SK-MEL-5 (cell line): Measurements from ENCODE around the gene HMCN1. TPM values are rescaled to one million over a fixed set of nuclear protein-coding genes. Genes with fewer than 3 reads are reported as not detected.
A peak's percentile ranks its signal among the peaks of the same experiment; 100 is the strongest.
"Not testable (repeated sequence)": the region's sequence is repeated elsewhere in the genome, so short reads cannot be mapped to it uniquely, and the experiment has no call there.

Experiments used
- DNase-seq: peaks from one replicate; pipeline ENCODE4 v3.0.0-alpha.2; 2016; ENCODE audit warnings: low read depth, low spot score
- in situ Hi-C: cut with HindIII; loops from 2 replicates; pipeline ENCODE4 v1.10.0; 2016; ENCODE audit warnings: low sequenced_read_pairs, high pct_unique_total_duplicates, low pct_unique_long_range_greater_than_20kb
- total RNA-seq: library from RNA; depleted of rRNA; stranded (reverse); fragments of >200 nt; shearing (Covaris generic); gene quantifications from 2 replicates; pipeline ENCODE4 v1.2.3, GENCODE V29; 2014

HMCN1 gene
- total RNA-seq, 1 experiment from 2014 or later, result 128 TPM

GRCh38 chr1:185862235-185862634 lies 128.0 kb downstream of the HMCN1 start:
- in situ Hi-C loops, result no loop called here
- no peak for DNase-seq

- DNase-seq, result no peak
- in situ Hi-C loops, result no loop called here
Observed at GRCh38 chr1:185864331-185864730, 130.1 kb downstream of the HMCN1 start.

GRCh38 chr1:185864889-185865517 lies 130.8 kb downstream of the HMCN1 start:
- in situ Hi-C loops, result no loop called here
- DNase-seq, result peak; percentile 62

- in situ Hi-C loops, result no loop called here
Observed at GRCh38 chr1:185869590-185869989, 135.4 kb downstream of the HMCN1 start.

GRCh38 chr1:185871627-185872150 lies 137.5 kb downstream of the HMCN1 start:
- no peak for DNase-seq
- in situ Hi-C loops, result no loop called here

More at GRCh38 chr1:185869590-185869989, 135.4 kb downstream of the HMCN1 start:
- DNase-seq, result no peak

GRCh38 chr1:185874246-185874645 lies 140.1 kb downstream of the HMCN1 start:
- in situ Hi-C loops, result no loop called here
- no peak for DNase-seq

GRCh38 chr1:185880330-185880729 lies 146.1 kb downstream of the HMCN1 start:
- in situ Hi-C loops, result no loop called here
- DNase-seq, result no peak

- no peak for DNase-seq
- in situ Hi-C loops, result no loop called here
Observed at GRCh38 chr1:185880779-185881333, 146.7 kb downstream of the HMCN1 start.

GRCh38 chr1:185886046-185886445 lies 151.9 kb downstream of the HMCN1 start:
- peak; percentile 59 for DNase-seq
- in situ Hi-C loops, result no loop called here

- DNase-seq, result no peak
- in situ Hi-C loops, result no loop called here
Observed at GRCh38 chr1:185886671-185887070, 152.5 kb downstream of the HMCN1 start.

- DNase-seq, in situ Hi-C loops: not testable (repeated sequence)
Observed at GRCh38 chr1:185892831-185893403, 158.7 kb downstream of the HMCN1 start.

- no peak for DNase-seq
- in situ Hi-C loops, result no loop called here
Observed at GRCh38 chr1:185894791-185895190, 160.6 kb downstream of the HMCN1 start.

GRCh38 chr1:185895208-185895900 lies 161.2 kb downstream of the HMCN1 start:
- no peak for DNase-seq
- in situ Hi-C loops, result no loop called here

GRCh38 chr1:185896863-185897262 lies 162.7 kb downstream of the HMCN1 start:
- no peak for DNase-seq
- in situ Hi-C loops, result no loop called here

- DNase-seq, result no peak
Observed at GRCh38 chr1:185906186-185906585, 172.0 kb downstream of the HMCN1 start.

GRCh38 chr1:185907246-185907645 lies 173.1 kb downstream of the HMCN1 start:
- DNase-seq, result no peak
- in situ Hi-C loops, result no loop called here

More at GRCh38 chr1:185906186-185906585, 172.0 kb downstream of the HMCN1 start:
- in situ Hi-C loops, result no loop called here

GRCh38 chr1:185911978-185912377 lies 177.8 kb downstream of the HMCN1 start:
- DNase-seq, result no peak
- in situ Hi-C loops, result no loop called here

GRCh38 chr1:185912504-185912903 lies 178.3 kb downstream of the HMCN1 start:
- in situ Hi-C loops, result no loop called here
- no peak for DNase-seq
